Kidney (tissue), 14 donors: ENCODE data around the gene STAC2. TPM values are rescaled to one million over a fixed set of nuclear protein-coding genes. Genes with fewer than 3 reads are reported as not detected.

Source experiments
- DNase-seq, 5 donors: peaks; one replicate each; pipeline ENCODE4 v3.0.0-alpha.2; 2013 to 2020
- FAIRE-seq: peaks from 2 replicates; lab custom pipeline; 2012; peaks lifted over from hg19 to GRCh38; lab: Jason Lieb, UNC
- H3K27ac ChIP-seq, 2 donors: one replicate each; pipeline ENCODE4 v1.7.0; 2013; ENCODE audit warnings: low read depth in 2 of 2, low read length in 2 of 2, inconsistent platforms in 1 of 2
- H3K27me3 ChIP-seq: one replicate; pipeline ENCODE4 v1.7.1; 2013; ENCODE audit warnings: low read length, inconsistent platforms; ENCODE audit not compliant: control insufficient read depth, insufficient read depth
- H3K36me3 ChIP-seq, 3 donors: one replicate each; pipeline versions ENCODE4 v1.7.0 to v1.7.1; 2013; ENCODE audit warnings: low read length in 3 of 3, control low read depth in 1 of 3, inconsistent platforms in 1 of 3; ENCODE audit not compliant: insufficient read depth in 3 of 3, control insufficient read depth in 2 of 3
- H3K4me1 ChIP-seq, 3 donors: one replicate each; pipeline versions ENCODE4 v1.7.0 to v1.7.1; 2013; ENCODE audit warnings: low read length in 3 of 3, inconsistent platforms in 1 of 3, low read depth in 1 of 3; ENCODE audit not compliant: control insufficient read depth in 2 of 3, insufficient read depth in 2 of 3
- H3K4me3 ChIP-seq, 3 donors: one replicate each; pipeline versions ENCODE4 v1.7.0 to v1.8.1; 2013; ENCODE audit warnings: low read length in 3 of 3, control low read depth in 1 of 3, inconsistent platforms in 1 of 3
- H3K9ac ChIP-seq, 3 donors: one replicate each; pipeline versions ENCODE4 v1.7.0 to v1.7.1; 2013; ENCODE audit warnings: low read length in 3 of 3, control low read depth in 1 of 3, inconsistent platforms in 1 of 3
- H3K9me3 ChIP-seq, 3 donors: one replicate each; pipeline versions ENCODE4 v1.7.0 to v1.7.1; 2013; ENCODE audit warnings: low read length in 3 of 3, control low read depth in 1 of 3, inconsistent platforms in 1 of 3; ENCODE audit not compliant: control insufficient read depth in 2 of 3, insufficient read depth in 1 of 3
- CTCF ChIP-seq: IDR thresholded peaks from 3 replicates; pipeline ENCODE4 v1.5.1; 2012; ENCODE audit warnings: mild to moderate bottlenecking, moderate library complexity, borderline replicate concordance; ENCODE audit not compliant: insufficient read depth; ENCODE audit errors: extremely low read depth
- intact Hi-C: fragments of 100-400 bp; cut with DNase I; formaldehyde crosslinking; loops from one replicate; pipeline ENCODE4 v1.11.1; 2022
- polyA plus RNA-seq: library from polyadenylated mRNA; stranded (reverse); fragments of 350-450 nt; fragmentation: Illumina TruSeq; extraction: RNeasy Lipid Tissue Mini Kit (QIAGEN cat#74804); gene quantifications from one replicate; pipeline ENCODE4 v1.2.3, GENCODE V29; 2014; ENCODE audit warnings: low read depth, low replicate concordance; ENCODE audit not compliant: insufficient read depth
- total RNA-seq: library from RNA; stranded (reverse); fragmentation: NEBNext Ultra II Directional; extraction: Animal tissue kit (Norgen Biotek cat#: 25700); gene quantifications from one replicate; pipeline ENCODE4 v1.2.1, GENCODE V29; 2021
- donor health status: control.
- donor health status: control.
- donor health status: control.
- donor health status: control.
- donor health status: control.
- donor health status: DM: yes; HTN: yes; CAD: no.
- donor health status: Normal renal cell carcinoma (clear cell type).

The STAC2 gene
- total and polyA plus RNA-seq, 2 donors from 2014 or later, result 15.3 to 18.9 TPM

DNA sequence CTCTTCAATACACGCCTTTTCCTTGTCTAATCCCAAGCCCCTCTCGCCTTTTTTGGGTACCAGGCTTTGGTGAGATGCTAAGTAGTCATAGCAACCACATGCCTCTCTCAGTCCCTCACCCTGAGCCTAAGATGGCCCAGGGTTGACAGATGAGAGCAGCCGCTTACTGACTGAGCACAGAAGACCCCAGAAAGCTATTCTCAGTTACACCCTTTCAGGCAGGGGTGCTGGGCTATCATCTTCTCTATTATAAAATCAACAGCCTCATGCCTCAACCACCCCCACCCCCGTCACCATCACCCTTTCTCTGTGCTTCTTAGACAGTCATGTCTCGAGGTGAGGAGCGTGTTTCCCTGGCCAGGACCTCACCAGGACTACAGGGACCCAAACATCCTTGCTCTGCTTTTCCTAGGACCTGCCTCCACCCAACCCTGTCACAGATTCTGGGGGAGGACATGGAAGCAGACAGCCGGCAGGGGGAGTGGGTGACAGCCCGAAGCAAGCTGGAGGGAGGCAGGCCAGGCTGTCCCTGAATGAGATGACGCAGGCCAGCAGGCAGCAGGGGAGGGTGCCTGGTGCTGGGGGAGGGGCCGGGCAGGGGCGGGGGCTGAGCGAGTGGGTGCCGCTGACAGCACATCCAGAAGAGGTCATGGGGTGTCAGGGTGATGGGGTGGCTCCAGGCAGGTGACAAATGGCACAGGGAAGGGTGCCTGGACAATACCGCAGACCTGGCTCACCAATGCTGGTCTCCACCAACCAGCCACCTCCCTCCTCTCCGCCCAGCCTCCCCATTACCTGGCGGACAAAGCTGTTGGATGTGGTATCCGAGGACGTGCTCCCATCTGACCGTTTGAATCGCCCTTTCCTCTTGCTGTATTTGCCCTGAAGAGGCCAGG, 31.4 kb downstream of the STAC2 start:
- Histone ChIP-seq H3K36me3 (peaks cover 0 to 4% (median 0%) of the 10 kb centered on the region in 3 donors), H3K27ac (no peak overlapping the region), H3K9me3 (no peaks in the 10 kb centered on the region), H3K27me3 (no peaks in the 10 kb centered on the region), H3K9ac (no peak overlapping the region), H3K4me1 (peaks cover 0 to 2% (median 0%) of the 10 kb centered on the region in 3 donors), H3K4me3 (no peak overlapping the region)
- intact Hi-C loops, result no loop called here
- TF ChIP-seq CTCF, result no peak
- peak in 4 of 5 donors; percentile 75 to 89 (median 84) for DNase-seq
- FAIRE-seq, result no peak

DNA sequence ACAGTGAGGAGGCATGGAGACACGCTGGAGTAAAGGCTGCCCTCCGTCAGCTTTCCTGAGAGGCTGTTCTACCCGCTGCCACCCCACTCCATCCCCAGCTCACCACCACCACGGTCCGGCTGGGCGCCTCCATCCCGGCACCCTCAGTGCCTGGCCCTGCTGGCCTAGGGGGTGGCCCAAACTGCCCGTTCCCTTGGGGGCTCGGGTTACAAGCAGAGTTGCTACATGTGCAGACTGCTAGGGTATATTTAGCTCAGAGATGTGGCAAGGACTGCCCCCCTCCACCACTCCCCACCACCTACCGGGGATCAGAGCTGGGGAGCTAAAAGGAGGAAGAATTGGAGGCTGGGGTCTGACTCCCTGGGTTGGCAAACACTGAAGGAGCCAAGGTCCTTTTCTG, 32.4 kb downstream of the STAC2 start:
- H3K9ac ChIP-seq, result no peak overlapping the region
- TF ChIP-seq CTCF, result no peak
- FAIRE-seq (no peak), DNase-seq (peak in 1 of 5 donors; percentile 47)
- H3K4me1 ChIP-seq, result peaks cover 0 to 2% (median 0%) of the 10 kb centered on the region in 3 donors
- H3K36me3 ChIP-seq, result peaks cover 0 to 4% (median 0%) of the 10 kb centered on the region in 3 donors
- no peak overlapping the region for H3K4me3 ChIP-seq
- H3K27ac ChIP-seq, result no peak overlapping the region
- H3K27me3 ChIP-seq, result no peaks in the 10 kb centered on the region
- intact Hi-C loops, result no loop called here
- H3K9me3 ChIP-seq, result no peaks in the 10 kb centered on the region

GRCh38 chr17:39192901-39193300, 32.8 kb downstream of the STAC2 start:
- Histone ChIP-seq H3K4me1 (peaks cover 0 to 2% (median 0%) of the 10 kb centered on the region in 3 donors), H3K4me3 (no peak overlapping the region), H3K9me3 (no peaks in the 10 kb centered on the region), H3K27me3 (no peaks in the 10 kb centered on the region), H3K36me3 (peaks cover 0 to 4% (median 0%) of the 10 kb centered on the region in 3 donors), H3K27ac (no peak overlapping the region), H3K9ac (no peak overlapping the region)
- no peak for TF ChIP-seq CTCF
- DNase-seq (peak in 1 of 5 donors; percentile 41), FAIRE-seq (no peak)
- intact Hi-C loops, result no loop called here
